ENCODE results near the gene TBCEL.
"Not testable (repeated sequence)": the region's sequence is repeated elsewhere in the genome, so short reads cannot be mapped to it uniquely, and the experiment has no call there.

The TBCEL gene

GRCh38 chr11:121105481-121106195 is 81.7 kb downstream of the TBCEL start:
- no peak for DNase-seq (ENCODE audit: low read depth in 3 of 3)

GRCh38 chr11:121106812-121107211 is 82.9 kb downstream of the TBCEL start:
- DNase-seq (ENCODE audit: low read depth in 3 of 3), result no peak

- DNase-seq (ENCODE audit: low read depth in 3 of 3), result no peak
Measured at GRCh38 chr11:121108413-121108812, 84.5 kb downstream of the TBCEL start.

GRCh38 chr11:121109471-121109870 is 85.6 kb downstream of the TBCEL start:
- DNase-seq (ENCODE audit: low read depth in 3 of 3), result no peak

- DNase-seq (ENCODE audit: low read depth in 3 of 3), result no peak
Measured at GRCh38 chr11:121109916-121110586, 86.1 kb downstream of the TBCEL start.

GRCh38 chr11:121110871-121111724 is 87.2 kb downstream of the TBCEL start:
- no peak for DNase-seq (ENCODE audit: low read depth in 3 of 3)

- DNase-seq (ENCODE audit: low read depth in 3 of 3), result peak; percentile 8 to 27 (median 15)
Measured at GRCh38 chr11:121112498-121113455, 88.9 kb downstream of the TBCEL start.

- DNase-seq (ENCODE audit: low read depth in 3 of 3), result no peak
Measured at GRCh38 chr11:121113611-121114010, 89.7 kb downstream of the TBCEL start.

- not testable (repeated sequence) for DNase-seq (ENCODE audit: low read depth in 3 of 3)
Measured at GRCh38 chr11:121115024-121115423, 91.1 kb downstream of the TBCEL start.

GRCh38 chr11:121117788-121118187 is 93.9 kb downstream of the TBCEL start:
- DNase-seq (ENCODE audit: low read depth in 3 of 3), result no peak

GRCh38 chr11:121119440-121119839 is 95.5 kb downstream of the TBCEL start:
- DNase-seq (ENCODE audit: low read depth in 3 of 3), result no peak

GRCh38 chr11:121122328-121122727 is 98.4 kb downstream of the TBCEL start:
- DNase-seq (ENCODE audit: low read depth in 3 of 3), result no peak

- DNase-seq (ENCODE audit: low read depth in 3 of 3), result no peak
Measured at GRCh38 chr11:121123496-121124069, 99.7 kb downstream of the TBCEL start.

GRCh38 chr11:121127809-121128208 is 103.9 kb downstream of the TBCEL start:
- no peak for DNase-seq (ENCODE audit: low read depth in 3 of 3)

GRCh38 chr11:121129362-121130340 is 105.7 kb downstream of the TBCEL start:
- DNase-seq (ENCODE audit: low read depth in 3 of 3), result no peak

- no peak for DNase-seq (ENCODE audit: low read depth in 3 of 3)
Measured at GRCh38 chr11:121131656-121132055, 107.8 kb downstream of the TBCEL start.

- DNase-seq (ENCODE audit: low read depth in 3 of 3), result no peak
Measured at GRCh38 chr11:121132211-121132976, 108.5 kb downstream of the TBCEL start.

- DNase-seq (ENCODE audit: low read depth in 3 of 3), result no peak
Measured at GRCh38 chr11:121134741-121135312, 110.9 kb downstream of the TBCEL start.

GRCh38 chr11:121137005-121137404 is 113.1 kb downstream of the TBCEL start:
- no peak for DNase-seq (ENCODE audit: low read depth in 3 of 3)
